OCI-LY3 (cell line): ENCODE data around the gene GNAT3.

Source experiments
- H2AFZ ChIP-seq: fragments of 200-600, 300-600 bp; shearing (Covaris generic); 2 replicates; pipeline ENCODE4 v1.6.0; 2014; ENCODE audit warnings: antibody characterized with exemption, low read depth, low read length
- H3K27ac ChIP-seq: fragments of 200-600, 300-600 bp; sonication (generic); 2 replicates; pipeline ENCODE4 v1.5.1; 2014; ENCODE audit warnings: mild to moderate bottlenecking, low read length, moderate library complexity, mixed read lengths
- H3K27me3 ChIP-seq: fragments of 200-600, 300-600 bp; sonication (generic); 2 replicates; pipeline ENCODE4 v1.6.1; 2014; ENCODE audit warnings: low read depth, low read length, mixed read lengths
- H3K36me3 ChIP-seq: fragments of 200-600, 300-600 bp; sonication (generic); replicated peaks from 2 replicates; pipeline ENCODE3; 2014; ENCODE audit warnings: low read depth, low read length, mixed read lengths
- H3K4me1 ChIP-seq: fragments of 300-600, 200-600 bp; sonication (generic); 2 replicates; pipeline ENCODE4 v1.6.1; 2014; ENCODE audit warnings: low read length, mixed read lengths
- H3K4me2 ChIP-seq: fragments of 200-600, 300-600 bp; sonication (generic); 2 replicates; pipeline ENCODE4 v1.6.1; 2014; ENCODE audit warnings: low read length, mixed read lengths
- H3K4me3 ChIP-seq: fragments of 300-600, 200-600 bp; sonication (generic); 2 replicates; pipeline ENCODE4 v1.5.1; 2014; ENCODE audit warnings: antibody characterized with exemption, mild to moderate bottlenecking, low read length, moderate library complexity
- H3K79me2 ChIP-seq: fragments of 300-600, 200-600 bp; shearing (Covaris generic); 2 replicates; pipeline ENCODE4 v1.6.1; 2014; ENCODE audit warnings: mild to moderate bottlenecking, low read length, mixed read lengths
- H3K9ac ChIP-seq: fragments of 300-600, 200-600 bp; shearing (Covaris generic); 2 replicates; pipeline ENCODE4 v1.6.0; 2014; ENCODE audit warnings: mild to moderate bottlenecking, low read length, moderate library complexity
- H3K9me3 ChIP-seq: fragments of 200-600, 300-600 bp; shearing (Covaris generic); 2 replicates; pipeline ENCODE4 v1.6.1; 2014; ENCODE audit warnings: low read length, mixed read lengths; ENCODE audit not compliant: insufficient read depth
- H4K20me1 ChIP-seq: fragments of 200-600, 300-600 bp; sonication (generic); 2 replicates; pipeline ENCODE4 v1.6.1; 2016; ENCODE audit warnings: low read length, mixed read lengths; ENCODE audit not compliant: insufficient read depth
- CTCF ChIP-seq: fragments of 200-600, 300-600 bp; sonication (generic); IDR thresholded peaks from 2 replicates; pipeline ENCODE4 v1.5.1; 2014; ENCODE audit warnings: antibody characterized with exemption, low read length, low read depth
- EZH2phosphoT487 ChIP-seq: fragments of 200-600 bp; shearing (Covaris generic); IDR thresholded peaks from 2 replicates; pipeline ENCODE4 v1.6.1; 2018; ENCODE audit warnings: antibody characterized with exemption, mixed run types, low read depth

The GNAT3 gene

DNA sequence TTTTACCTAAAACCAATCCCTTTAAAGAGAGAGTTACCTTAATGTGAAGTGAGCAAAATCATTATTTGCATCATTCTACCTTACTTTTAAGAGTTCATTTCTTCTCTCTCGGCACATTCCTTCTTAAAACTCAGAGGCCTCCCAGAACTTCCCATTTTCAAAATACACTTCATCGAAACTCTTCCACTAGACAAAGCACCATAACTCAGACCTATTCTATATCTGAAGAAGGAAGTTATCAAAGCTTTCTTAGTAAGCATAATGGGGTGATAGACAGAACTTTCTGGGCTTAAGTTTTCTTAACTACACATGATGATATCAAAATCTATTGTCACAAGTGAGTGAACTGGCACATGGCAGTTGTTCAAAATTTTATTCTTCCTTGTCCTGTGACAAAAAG is 24.6 kb upstream of the GNAT3 start:
- Histone ChIP-seq H3K79me2 (no peaks in the 10 kb centered on the region), H3K4me1 (no peaks in the 10 kb centered on the region; the same call in 1 of the 2 replicates), H3K4me2 (no peak overlapping the region), H4K20me1 (no peaks in the 10 kb centered on the region), H3K36me3 (no peaks in the 10 kb centered on the region), H3K9me3 (no peaks in the 10 kb centered on the region), H2AFZ (no peak overlapping the region), H3K27me3 (no peaks in the 10 kb centered on the region), H3K27ac (no peak overlapping the region), H3K4me3 (no peak overlapping the region), H3K9ac (no peak overlapping the region)
- no peak for TF ChIP-seq CTCF
- no peak for TF ChIP-seq EZH2phosphoT487

DNA sequence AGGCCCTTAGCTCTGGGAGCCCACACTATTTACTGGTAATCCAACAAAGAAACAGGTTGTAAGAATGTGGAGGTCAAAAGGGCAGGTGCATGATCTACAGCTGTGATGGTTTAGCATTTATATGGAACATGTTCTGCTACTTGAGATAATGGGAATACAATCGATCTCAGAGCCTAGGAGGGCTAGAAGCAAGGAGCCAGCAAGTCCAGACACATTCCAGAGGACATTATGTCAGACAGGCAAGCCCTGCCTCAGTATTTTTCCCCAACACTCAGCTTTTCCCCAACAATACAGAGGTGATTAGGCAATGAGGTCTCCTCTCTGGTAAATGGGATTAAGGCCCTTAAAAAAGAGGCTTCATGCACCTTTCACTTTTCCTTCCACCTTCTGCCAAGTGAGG is 21.4 kb upstream of the GNAT3 start:
- TF ChIP-seq CTCF (no peak), EZH2phosphoT487 (no peak)
- no peaks in the 10 kb centered on the region for H4K20me1 ChIP-seq
- H3K4me3 ChIP-seq: no peak overlapping the region
- H3K27me3 ChIP-seq: no peaks in the 10 kb centered on the region
- H3K9ac ChIP-seq: no peak overlapping the region
- H3K9me3 ChIP-seq: no peaks in the 10 kb centered on the region
- no peaks in the 10 kb centered on the region; the same call in 1 of the 2 replicates for H3K4me1 ChIP-seq
- no peak overlapping the region for H3K4me2 ChIP-seq
- no peaks in the 10 kb centered on the region for H3K36me3 ChIP-seq
- no peaks in the 10 kb centered on the region for H3K79me2 ChIP-seq
- no peak overlapping the region for H3K27ac ChIP-seq
- H2AFZ ChIP-seq: no peak overlapping the region

- no peaks in the 10 kb centered on the region for H3K9me3 ChIP-seq
- no peaks in the 10 kb centered on the region; the same call in 1 of the 2 replicates for H3K4me1 ChIP-seq
- H3K27me3 ChIP-seq: no peaks in the 10 kb centered on the region
- H3K4me3 ChIP-seq: no peak overlapping the region
- TF ChIP-seq EZH2phosphoT487 (no peak), CTCF (no peak)
- H3K79me2 ChIP-seq: no peaks in the 10 kb centered on the region
- no peaks in the 10 kb centered on the region for H3K36me3 ChIP-seq
- H2AFZ ChIP-seq: no peak overlapping the region
- H3K4me2 ChIP-seq: no peak overlapping the region
- H3K9ac ChIP-seq: no peak overlapping the region
- no peaks in the 10 kb centered on the region for H4K20me1 ChIP-seq
- H3K27ac ChIP-seq: no peak overlapping the region
Measured at GRCh38 chr7:80532153-80532552, 20.3 kb upstream of the GNAT3 start.

- no peak overlapping the region for H3K4me3 ChIP-seq
- H3K9me3 ChIP-seq: no peaks in the 10 kb centered on the region
- H2AFZ ChIP-seq: no peak overlapping the region
- H3K36me3 ChIP-seq: no peaks in the 10 kb centered on the region
- no peaks in the 10 kb centered on the region for H3K79me2 ChIP-seq
- no peak for TF ChIP-seq CTCF
- no peak overlapping the region for H3K9ac ChIP-seq
- no peak overlapping the region for H3K4me2 ChIP-seq
- no peaks in the 10 kb centered on the region for H3K27me3 ChIP-seq
- no peaks in the 10 kb centered on the region for H3K4me1 ChIP-seq
- no peaks in the 10 kb centered on the region for H4K20me1 ChIP-seq
- H3K27ac ChIP-seq: no peak overlapping the region
Measured at GRCh38 chr7:80530136-80530535, 18.3 kb upstream of the GNAT3 start.
